ENCODE measurements around the gene PAK1IP1. TPM values are rescaled to one million over a fixed set of nuclear protein-coding genes. Genes with fewer than 3 reads are reported as not detected.
"Not testable (repeated sequence)": the region's sequence is repeated elsewhere in the genome, so short reads cannot be mapped to it uniquely, and the experiment has no call there.

Gene PAK1IP1
- 15.2 TPM for polyA plus RNA-seq
- long read RNA-seq, donor 1, partial matches to known transcripts = 0 of 4 reads
- long read RNA-seq, donor 1, other reads (novel, unspliced or antisense) = 0 of 4 reads
- long read RNA-seq, donor 2, transcript PAK1IP1-201 (10 exons, 1,800 nt) = major isoform, 6 of 6 reads
- long read RNA-seq, donor 2, partial matches to known transcripts = 0 of 6 reads
- long read RNA-seq, donor 2, other reads (novel, unspliced or antisense) = 0 of 6 reads
- long read RNA-seq, donor 3, transcript PAK1IP1-201 (10 exons, 1,800 nt) = major isoform, 13 of 13 reads
- long read RNA-seq, donor 3, partial matches to known transcripts = 0 of 13 reads
- long read RNA-seq, donor 3, other reads (novel, unspliced or antisense) = 0 of 13 reads
- long read RNA-seq, donor 4, partial matches to known transcripts = 0 of 1 reads
- long read RNA-seq, donor 4, other reads (novel, unspliced or antisense) = 0 of 1 reads
- long read RNA-seq, donor 5, partial matches to known transcripts = 0 of 3 reads
- long read RNA-seq, donor 5, other reads (novel, unspliced or antisense) = 0 of 3 reads
- long read RNA-seq, donor 6, partial matches to known transcripts = 0 of 3 reads
- long read RNA-seq, donor 6, other reads (novel, unspliced or antisense) = 0 of 3 reads
- long read RNA-seq, donor 7, transcript PAK1IP1-201 (10 exons, 1,800 nt) = major isoform, 5 of 5 reads
- long read RNA-seq, donor 7, partial matches to known transcripts = 0 of 5 reads
- long read RNA-seq, donor 7, other reads (novel, unspliced or antisense) = 0 of 5 reads
- long read RNA-seq, donor 8, transcript PAK1IP1-201 (10 exons, 1,800 nt) = major isoform, 12 of 12 reads
- long read RNA-seq, donor 8, partial matches to known transcripts = 0 of 12 reads
- long read RNA-seq, donor 8, other reads (novel, unspliced or antisense) = 0 of 12 reads
- long read RNA-seq, donor 9, partial matches to known transcripts = 0 of 4 reads
- long read RNA-seq, donor 9, other reads (novel, unspliced or antisense) = 0 of 4 reads
- long read RNA-seq, donor 10, transcript PAK1IP1-201 (10 exons, 1,800 nt) = major isoform, 8 of 8 reads
- long read RNA-seq, donor 10, partial matches to known transcripts = 0 of 8 reads
- long read RNA-seq, donor 10, other reads (novel, unspliced or antisense) = 0 of 8 reads
- long read RNA-seq, donor 11, transcript PAK1IP1-201 (10 exons, 1,800 nt) = major isoform, 6 of 6 reads
- long read RNA-seq, donor 11, partial matches to known transcripts = 0 of 6 reads
- long read RNA-seq, donor 11, other reads (novel, unspliced or antisense) = 0 of 6 reads

- H3K27ac ChIP-seq (ENCODE audit: low read length) = peak within 1 kb of the TSS; percentile 99
- 0% methylated on average over 7 of the region's 53 CpGs for WGBS (ENCODE audit: insufficient coverage, low lambda C conversion rate)
- peak; percentile 95 to 98 for DNase-seq
- peak within 1 kb of the TSS; percentile 90 for H3K4me3 ChIP-seq (ENCODE audit: low read length)
- H3K36me3 ChIP-seq (ENCODE audit: control insufficient read depth, insufficient read depth, low read length) = peaks cover 20% of the 10 kb centered on the region
- H3K9me3 ChIP-seq (ENCODE audit: control insufficient read depth, low read depth, low read length) = no peaks in the 10 kb centered on the region
- H3K27me3 ChIP-seq (ENCODE audit: control insufficient read depth, insufficient read depth, low read length) = no peaks in the 10 kb centered on the region
- peaks cover 11% of the 10 kb centered on the region for H3K4me1 ChIP-seq (ENCODE audit: control insufficient read depth, insufficient read depth, low read length)
Observed at GRCh38 chr6:10694302-10695085, at the start of gene PAK1IP1, which contains the start of gene C6orf52. PAK1IP1 (plus strand) TSS chr6:10694972; CDS start chr6:10694986, 14 bp downstream. C6orf52 (minus strand) TSS chr6:10694616; CDS start chr6:10687550, 7,066 bp downstream.

DNA sequence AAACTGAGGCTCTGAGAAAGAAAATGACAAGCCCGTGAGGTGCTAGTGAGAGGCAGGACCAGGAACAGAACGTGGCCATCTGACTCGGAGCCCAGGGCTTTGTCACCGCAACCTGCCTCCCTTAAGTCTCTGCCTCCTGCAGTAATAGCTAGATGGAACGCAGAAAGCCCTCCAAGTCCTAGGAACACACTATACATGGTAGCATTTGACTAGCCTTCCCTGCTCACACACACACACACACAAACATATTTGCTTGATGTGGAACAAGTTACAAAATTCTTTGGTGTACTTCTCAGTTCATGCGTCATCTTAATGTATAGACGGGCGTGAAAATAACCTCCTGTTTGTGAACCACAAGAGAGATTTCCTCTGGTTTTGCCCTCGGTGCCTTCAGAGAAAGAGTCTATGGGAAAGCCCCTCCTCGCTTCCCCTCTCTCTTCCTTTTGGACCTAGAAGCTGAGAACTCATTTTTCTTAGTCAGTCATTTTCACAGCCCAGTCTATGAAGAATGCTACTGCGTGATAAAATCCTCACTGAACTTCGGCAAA lies 39.2 kb upstream of the PAK1IP1 start:
- H3K4me3 ChIP-seq (ENCODE audit: low read length) = no peak overlapping the region
- WGBS (ENCODE audit: insufficient coverage, low lambda C conversion rate) = no CpG with 5 or more reads among the region's 12 CpGs

DNA sequence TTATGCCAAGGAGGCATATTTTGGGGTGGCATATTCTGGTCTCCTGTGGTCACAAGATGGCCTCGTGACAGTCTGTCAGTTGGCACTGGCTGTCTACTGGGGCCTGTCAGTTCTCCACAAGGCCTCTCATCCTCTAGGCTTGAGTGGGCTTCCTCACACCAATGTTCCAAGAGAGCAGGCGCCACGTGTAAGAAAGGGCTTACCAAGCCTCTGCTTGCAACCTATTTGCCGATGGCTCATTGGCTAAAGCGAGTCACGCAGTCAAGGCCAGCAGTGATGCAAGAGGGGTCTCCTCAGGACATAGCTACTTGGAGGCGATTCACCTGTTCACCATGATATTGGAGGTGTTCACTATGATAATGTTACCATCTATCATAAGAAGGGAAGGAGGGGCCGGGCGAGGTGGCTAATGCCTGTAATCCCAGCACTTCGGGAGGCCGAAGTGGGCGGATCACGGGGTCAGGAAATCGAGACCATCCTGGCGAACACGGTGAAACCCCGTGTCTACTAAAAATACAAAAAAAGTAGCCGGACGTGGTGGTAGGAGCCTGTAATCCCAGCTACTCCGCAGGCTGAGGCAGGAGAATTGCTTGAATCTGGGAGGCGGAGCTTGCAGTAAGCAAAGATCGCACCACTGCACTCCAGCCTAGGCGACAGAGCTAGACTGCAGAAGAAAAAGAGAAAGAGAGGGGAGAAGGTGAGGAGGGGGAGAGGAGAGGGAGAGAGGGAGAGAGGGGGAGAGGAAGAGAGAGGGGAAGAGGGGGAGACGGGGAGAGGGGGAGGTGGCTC lies 35.7 kb upstream of the PAK1IP1 start:
- DNase-seq = no peak
- no peak overlapping the region for H3K27ac ChIP-seq (ENCODE audit: low read length)

More for the DNA sequence above, 39.2 kb upstream of the PAK1IP1 start:
- no peaks in the 10 kb centered on the region for H3K4me1 ChIP-seq (ENCODE audit: control insufficient read depth, insufficient read depth, low read length)
- H3K27me3 ChIP-seq (ENCODE audit: control insufficient read depth, insufficient read depth, low read length) = no peaks in the 10 kb centered on the region
- DNase-seq = no peak
- no peaks in the 10 kb centered on the region for H3K9me3 ChIP-seq (ENCODE audit: control insufficient read depth, low read depth, low read length)
- no peak overlapping the region for H3K27ac ChIP-seq (ENCODE audit: low read length)
- H3K36me3 ChIP-seq (ENCODE audit: control insufficient read depth, insufficient read depth, low read length) = no peaks in the 10 kb centered on the region

GRCh38 chr6:10659699-10660348 lies 34.9 kb upstream of the PAK1IP1 start:
- DNase-seq = no peak

More for the DNA sequence above, 35.7 kb upstream of the PAK1IP1 start:
- Histone ChIP-seq H3K4me1 (ENCODE audit: control insufficient read depth, insufficient read depth, low read length) (no peaks in the 10 kb centered on the region), H3K4me3 (ENCODE audit: low read length) (peak overlapping the region; percentile 17), H3K27me3 (ENCODE audit: control insufficient read depth, insufficient read depth, low read length) (no peaks in the 10 kb centered on the region), H3K9me3 (ENCODE audit: control insufficient read depth, low read depth, low read length) (no peaks in the 10 kb centered on the region), H3K36me3 (ENCODE audit: control insufficient read depth, insufficient read depth, low read length) (no peaks in the 10 kb centered on the region)
- WGBS (ENCODE audit: insufficient coverage, low lambda C conversion rate) = no CpG with 5 or more reads among the region's 24 CpGs

DNA sequence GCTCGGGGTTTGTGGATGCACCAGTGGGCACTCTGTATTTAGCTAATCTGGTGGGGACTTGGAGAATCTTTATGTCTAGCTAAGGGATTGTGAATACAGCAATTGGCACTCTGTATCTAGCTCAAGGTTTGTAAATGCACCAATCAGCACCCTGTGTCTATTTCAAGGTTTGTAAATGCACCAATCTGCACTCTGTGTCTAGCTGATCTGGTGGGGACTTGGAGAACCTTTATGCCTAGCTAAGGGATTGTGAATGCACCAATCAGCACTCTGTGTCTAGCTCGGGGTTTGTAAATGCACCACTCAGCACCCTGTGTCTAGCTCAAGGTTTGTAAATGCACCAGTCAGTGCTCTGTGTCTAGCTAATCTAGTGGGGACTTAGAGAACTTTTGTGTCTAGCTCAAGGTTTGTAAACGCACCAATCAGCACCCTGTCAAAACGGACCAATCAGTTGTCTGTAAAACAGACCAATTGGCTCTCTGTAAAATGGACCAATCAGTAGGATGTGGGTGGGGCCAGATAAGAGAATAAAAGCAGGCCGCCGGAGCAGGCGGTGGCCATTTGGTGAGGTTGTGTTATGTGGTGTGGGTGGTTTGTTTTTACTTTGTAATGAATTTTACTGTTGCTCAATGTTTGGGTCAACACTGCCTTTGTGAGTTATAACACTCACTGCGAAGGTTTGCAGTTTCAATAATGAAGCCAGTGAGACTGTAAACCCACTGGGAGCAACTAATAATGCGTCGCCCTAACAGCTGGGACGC lies 34.2 kb upstream of the PAK1IP1 start:
- H3K27me3 ChIP-seq (ENCODE audit: control insufficient read depth, insufficient read depth, low read length); DNase-seq; H3K4me1 ChIP-seq (ENCODE audit: control insufficient read depth, insufficient read depth, low read length); H3K4me3 ChIP-seq (ENCODE audit: low read length); H3K36me3 ChIP-seq (ENCODE audit: control insufficient read depth, insufficient read depth, low read length); H3K9me3 ChIP-seq (ENCODE audit: control insufficient read depth, low read depth, low read length); H3K27ac ChIP-seq (ENCODE audit: low read length): not testable (repeated sequence)
- no CpG with 5 or more reads among the region's 11 CpGs for WGBS (ENCODE audit: insufficient coverage, low lambda C conversion rate)

More at GRCh38 chr6:10659699-10660348, 34.9 kb upstream of the PAK1IP1 start:
- Histone ChIP-seq H3K9me3 (ENCODE audit: control insufficient read depth, low read depth, low read length) (no peaks in the 10 kb centered on the region), H3K27me3 (ENCODE audit: control insufficient read depth, insufficient read depth, low read length) (no peaks in the 10 kb centered on the region), H3K4me3 (ENCODE audit: low read length) (peak overlapping the region; percentile 17), H3K36me3 (ENCODE audit: control insufficient read depth, insufficient read depth, low read length) (no peaks in the 10 kb centered on the region), H3K4me1 (ENCODE audit: control insufficient read depth, insufficient read depth, low read length) (no peaks in the 10 kb centered on the region), H3K27ac (ENCODE audit: low read length) (no peak overlapping the region)
- WGBS (ENCODE audit: insufficient coverage, low lambda C conversion rate) = no CpG with 5 or more reads among the region's 48 CpGs

- no CpG with 5 or more reads among the region's 8 CpGs for WGBS (ENCODE audit: insufficient coverage, low lambda C conversion rate)
- H3K36me3 ChIP-seq (ENCODE audit: control insufficient read depth, insufficient read depth, low read length) = no peaks in the 10 kb centered on the region
- H3K27me3 ChIP-seq (ENCODE audit: control insufficient read depth, insufficient read depth, low read length) = no peaks in the 10 kb centered on the region
- no peak overlapping the region for H3K4me3 ChIP-seq (ENCODE audit: low read length)
- no peaks in the 10 kb centered on the region for H3K4me1 ChIP-seq (ENCODE audit: control insufficient read depth, insufficient read depth, low read length)
- DNase-seq = no peak
- H3K27ac ChIP-seq (ENCODE audit: low read length) = no peak overlapping the region
- no peaks in the 10 kb centered on the region for H3K9me3 ChIP-seq (ENCODE audit: control insufficient read depth, low read depth, low read length)
Observed at GRCh38 chr6:10662207-10662606, 32.6 kb upstream of the PAK1IP1 start.

GRCh38 chr6:10662742-10663141 lies 32.0 kb upstream of the PAK1IP1 start:
- H3K27ac ChIP-seq (ENCODE audit: low read length) = no peak overlapping the region
- H3K9me3 ChIP-seq (ENCODE audit: control insufficient read depth, low read depth, low read length) = no peaks in the 10 kb centered on the region
- no peaks in the 10 kb centered on the region for H3K4me1 ChIP-seq (ENCODE audit: control insufficient read depth, insufficient read depth, low read length)
- H3K27me3 ChIP-seq (ENCODE audit: control insufficient read depth, insufficient read depth, low read length) = no peaks in the 10 kb centered on the region
- 80% methylated on average over 1 of the region's 2 CpGs for WGBS (ENCODE audit: insufficient coverage, low lambda C conversion rate)
- no peaks in the 10 kb centered on the region for H3K36me3 ChIP-seq (ENCODE audit: control insufficient read depth, insufficient read depth, low read length)
- H3K4me3 ChIP-seq (ENCODE audit: low read length) = no peak overlapping the region
- no peak for DNase-seq

- H3K4me3 ChIP-seq (ENCODE audit: low read length); H3K27me3 ChIP-seq (ENCODE audit: control insufficient read depth, insufficient read depth, low read length); H3K36me3 ChIP-seq (ENCODE audit: control insufficient read depth, insufficient read depth, low read length); H3K9me3 ChIP-seq (ENCODE audit: control insufficient read depth, low read depth, low read length); H3K4me1 ChIP-seq (ENCODE audit: control insufficient read depth, insufficient read depth, low read length); H3K27ac ChIP-seq (ENCODE audit: low read length); DNase-seq: not testable (repeated sequence)
- WGBS (ENCODE audit: insufficient coverage, low lambda C conversion rate) = 60% methylated on average over 1 of the region's 1 CpG
Observed at GRCh38 chr6:10665595-10665994, 29.2 kb upstream of the PAK1IP1 start.
